ENCODE results near the gene BCDIN3D. TPM values are rescaled to one million over a fixed set of nuclear protein-coding genes. Genes with fewer than 3 reads are reported as not detected.

Gene BCDIN3D
- total RNA-seq, 4 donors from 2014 or later, result 2.2 to 6.2 (median 5.5) TPM

DNA sequence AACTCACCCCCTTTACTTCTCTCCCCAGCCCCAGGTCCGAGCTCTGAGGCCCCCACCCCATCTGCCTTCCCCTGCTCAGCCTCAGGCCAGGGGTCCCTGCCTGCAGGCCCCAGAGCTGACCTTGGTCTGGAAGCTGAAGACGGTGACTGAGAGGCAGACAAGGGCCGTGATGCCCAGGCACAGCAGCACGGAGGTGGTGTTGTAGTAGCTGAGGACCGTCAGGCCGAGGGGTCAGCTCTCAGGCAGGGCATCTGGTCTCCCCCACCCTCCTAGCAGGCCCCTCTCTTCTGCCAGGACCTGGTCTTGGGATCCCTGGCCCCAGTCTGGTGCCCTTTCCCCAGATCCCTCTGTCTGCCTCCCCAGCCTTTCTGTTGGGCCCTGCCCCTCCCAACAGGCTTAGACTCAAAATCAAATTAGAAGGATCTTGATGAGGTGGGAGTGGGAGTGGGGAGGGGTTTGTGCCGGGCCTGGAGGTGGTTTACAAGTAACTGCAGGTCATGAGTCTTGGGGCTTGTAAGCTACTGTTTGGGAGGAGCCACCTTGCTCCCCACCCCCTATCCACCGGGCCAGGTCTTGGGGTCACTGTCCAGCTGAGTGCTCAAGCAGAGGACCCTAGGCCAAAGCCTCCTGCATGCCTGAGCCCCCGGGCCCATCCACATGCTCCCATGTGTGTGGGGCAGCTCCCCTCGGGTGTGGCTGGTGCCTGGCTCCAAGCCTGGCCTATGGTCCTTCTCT lies 46.6 kb upstream of the BCDIN3D start:
- intact Hi-C loops (cut with DNase I), result no loop called here
- H3K4me3 ChIP-seq, result no peak overlapping the region
- TF ChIP-seq, protein P1, sequence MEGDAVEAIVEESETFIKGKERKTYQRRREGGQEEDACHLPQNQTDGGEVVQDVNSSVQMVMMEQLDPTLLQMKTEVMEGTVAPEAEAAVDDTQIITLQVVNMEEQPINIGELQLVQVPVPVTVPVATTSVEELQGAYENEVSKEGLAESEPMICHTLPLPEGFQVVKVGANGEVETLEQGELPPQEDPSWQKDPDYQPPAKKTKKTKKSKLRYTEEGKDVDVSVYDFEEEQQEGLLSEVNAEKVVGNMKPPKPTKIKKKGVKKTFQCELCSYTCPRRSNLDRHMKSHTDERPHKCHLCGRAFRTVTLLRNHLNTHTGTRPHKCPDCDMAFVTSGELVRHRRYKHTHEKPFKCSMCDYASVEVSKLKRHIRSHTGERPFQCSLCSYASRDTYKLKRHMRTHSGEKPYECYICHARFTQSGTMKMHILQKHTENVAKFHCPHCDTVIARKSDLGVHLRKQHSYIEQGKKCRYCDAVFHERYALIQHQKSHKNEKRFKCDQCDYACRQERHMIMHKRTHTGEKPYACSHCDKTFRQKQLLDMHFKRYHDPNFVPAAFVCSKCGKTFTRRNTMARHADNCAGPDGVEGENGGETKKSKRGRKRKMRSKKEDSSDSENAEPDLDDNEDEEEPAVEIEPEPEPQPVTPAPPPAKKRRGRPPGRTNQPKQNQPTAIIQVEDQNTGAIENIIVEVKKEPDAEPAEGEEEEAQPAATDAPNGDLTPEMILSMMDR (IDR thresholded peaks at IDR 0.05), result no peak
- TF ChIP-seq EP300 (IDR thresholded peaks at IDR 0.05) (no peak), POLR2A (IDR thresholded peaks at IDR 0.05; ENCODE audit: low read depth) (no peak), POLR2AphosphoS5 (IDR thresholded peaks at IDR 0.05) (no peak)
- H3K4me1 ChIP-seq, result no peaks in the 10 kb centered on the region
- H3K27me3 ChIP-seq, result peaks cover 0 to 34% (median 0%) of the 10 kb centered on the region in 4 donors
- 85% methylated on average over 9 of the region's 10 CpGs for WGBS
- H3K9me3 ChIP-seq, result no peaks in the 10 kb centered on the region
- H3K27ac ChIP-seq (replicated peaks in 1 of 4), result no peak overlapping the region
- no peaks in the 10 kb centered on the region for H3K36me3 ChIP-seq
- DNase-seq (ENCODE audit: extremely low spot score), result no peak

DNA sequence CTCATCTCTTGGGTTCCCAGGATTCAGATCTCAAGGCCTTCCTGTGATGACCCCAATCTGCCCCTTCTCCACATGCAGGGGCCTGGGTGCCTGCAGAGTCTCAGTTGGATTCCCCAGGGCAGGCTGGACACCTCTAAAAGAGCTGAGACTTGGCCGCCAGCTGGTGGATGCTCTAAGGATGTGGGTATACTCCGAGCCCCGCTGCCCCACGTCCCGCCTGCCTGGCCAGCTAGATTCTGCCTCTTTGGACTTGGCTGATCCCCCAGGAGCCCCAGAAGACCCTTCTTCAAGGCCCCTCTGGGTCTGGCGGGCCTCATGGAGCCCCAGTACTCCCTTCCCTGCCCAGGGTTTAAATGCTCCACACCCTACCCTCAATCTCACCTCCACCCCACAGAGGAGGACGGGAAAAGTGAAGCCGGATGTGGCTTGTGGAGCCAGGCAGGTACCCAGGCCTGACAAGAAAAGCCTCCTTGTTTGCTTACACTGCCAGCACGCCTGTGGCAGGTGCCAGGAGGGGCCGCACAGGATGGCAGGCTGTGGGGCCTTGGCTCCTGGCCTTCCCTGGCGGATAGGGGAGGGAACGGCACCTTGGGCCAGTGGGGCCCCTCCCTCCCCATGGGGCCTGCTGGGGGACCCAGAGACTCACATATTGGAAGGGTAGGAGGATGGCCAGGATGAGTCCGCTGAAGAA lies 45.7 kb upstream of the BCDIN3D start:
- no peak overlapping the region for H3K27ac ChIP-seq (replicated peaks in 1 of 4)
- H3K27me3 ChIP-seq, result peaks cover 0 to 37% (median 0%) of the 10 kb centered on the region in 4 donors
- no peaks in the 10 kb centered on the region for H3K9me3 ChIP-seq
- TF ChIP-seq, protein P1 (IDR thresholded peaks at IDR 0.05), result no peak
- TF ChIP-seq EP300 (IDR thresholded peaks at IDR 0.05) (no peak), POLR2A (IDR thresholded peaks at IDR 0.05; ENCODE audit: low read depth) (no peak), POLR2AphosphoS5 (IDR thresholded peaks at IDR 0.05) (no peak)
- H3K36me3 ChIP-seq, result no peaks in the 10 kb centered on the region
- WGBS, result 100% methylated on average over 8 of the region's 13 CpGs
- no peak overlapping the region for H3K4me3 ChIP-seq
- no peaks in the 10 kb centered on the region for H3K4me1 ChIP-seq
- intact Hi-C loops (cut with DNase I), result no loop called here
- no peak for DNase-seq (ENCODE audit: extremely low spot score)

DNA sequence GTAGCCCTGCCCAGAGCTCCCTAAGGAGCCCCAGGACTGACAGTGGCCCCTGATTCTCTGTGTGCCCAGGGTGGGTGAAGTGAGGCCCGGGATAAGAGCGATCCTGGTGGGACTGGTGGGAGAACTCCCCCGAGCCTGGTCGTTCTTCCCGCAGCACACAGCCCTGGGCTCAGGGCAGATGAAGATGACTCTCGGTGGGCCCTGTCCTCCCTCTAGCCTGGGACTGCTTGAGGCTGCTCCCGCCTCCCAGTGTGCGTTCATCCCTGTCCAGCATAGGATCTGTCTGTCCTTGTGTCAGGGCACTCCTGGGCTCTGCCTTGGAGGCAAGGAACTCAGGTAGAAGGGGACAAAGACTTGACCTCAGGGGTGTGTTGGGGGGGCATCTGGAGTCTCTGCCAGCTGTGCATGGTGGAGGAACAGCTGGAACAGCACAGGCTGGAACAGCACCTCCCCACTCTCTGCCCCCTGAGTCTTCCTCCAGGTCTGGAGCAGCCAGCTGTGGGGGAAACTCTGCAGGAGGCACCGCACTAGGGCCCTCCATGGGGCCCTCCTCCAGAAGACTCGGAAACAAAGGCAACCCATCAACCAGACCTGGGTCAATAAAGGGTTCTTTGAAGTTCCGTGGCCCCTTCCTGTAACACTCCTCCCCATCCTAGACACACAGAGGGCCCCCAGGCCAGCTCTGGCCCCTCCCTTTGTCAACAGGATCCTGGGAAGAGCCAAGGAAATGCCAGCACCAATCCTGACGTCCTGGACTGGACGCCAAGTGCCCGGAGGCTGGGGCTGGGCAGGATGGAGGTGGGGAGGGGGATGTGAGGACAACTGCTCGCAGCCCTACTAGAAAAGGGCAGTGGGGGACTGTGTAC lies 44.9 kb upstream of the BCDIN3D start:
- Histone ChIP-seq H3K4me1 (no peaks in the 10 kb centered on the region), H3K36me3 (no peaks in the 10 kb centered on the region), H3K27ac (replicated peaks in 1 of 4) (no peak overlapping the region), H3K4me3 (no peak overlapping the region), H3K27me3 (peaks cover 0 to 37% (median 0%) of the 10 kb centered on the region in 4 donors), H3K9me3 (no peaks in the 10 kb centered on the region)
- 78% methylated on average over 13 of the region's 15 CpGs for WGBS
- no peak for DNase-seq (ENCODE audit: extremely low spot score)
- intact Hi-C loops (cut with DNase I), result no loop called here
- no peak for TF ChIP-seq POLR2AphosphoS5 (IDR thresholded peaks at IDR 0.05)
- TF ChIP-seq, protein P1 (IDR thresholded peaks at IDR 0.05), result no peak
- TF ChIP-seq EP300 (IDR thresholded peaks at IDR 0.05), result no peak

DNA sequence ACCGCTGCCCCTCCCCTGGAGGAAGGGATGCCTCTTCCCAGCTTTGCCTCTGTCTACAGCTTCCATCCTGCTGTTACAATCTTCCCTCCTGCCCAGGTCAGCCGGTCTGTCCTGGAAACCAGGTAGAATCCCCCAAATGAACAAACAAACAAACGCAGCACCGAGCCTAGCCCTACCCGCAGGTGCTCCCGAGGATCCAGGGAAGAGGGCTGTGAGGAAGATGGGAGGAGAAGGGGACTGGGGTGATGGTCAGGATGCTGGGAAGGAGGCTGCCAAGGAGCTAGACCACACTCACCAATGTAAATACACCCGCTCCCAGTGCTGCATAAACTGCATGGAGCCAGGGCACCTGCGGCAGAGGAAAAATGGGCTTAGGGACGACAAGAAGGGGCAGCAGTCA lies 44.2 kb upstream of the BCDIN3D start:
- Histone ChIP-seq H3K4me1 (no peaks in the 10 kb centered on the region), H3K27ac (replicated peaks in 1 of 4) (no peak overlapping the region), H3K9me3 (no peaks in the 10 kb centered on the region), H3K36me3 (no peaks in the 10 kb centered on the region), H3K27me3 (peaks cover 0 to 37% (median 0%) of the 10 kb centered on the region in 4 donors), H3K4me3 (no peak overlapping the region)
- WGBS, result 81% methylated on average over 9 of the region's 9 CpGs
- intact Hi-C loops (cut with DNase I), result no loop called here
- TF ChIP-seq POLR2AphosphoS5 (IDR thresholded peaks at IDR 0.05) (no peak), POLR2A (IDR thresholded peaks at IDR 0.05; ENCODE audit: low read depth) (no peak), EP300 (IDR thresholded peaks at IDR 0.05) (no peak)
- TF ChIP-seq, protein P1 (IDR thresholded peaks at IDR 0.05), result no peak
- no peak for DNase-seq (ENCODE audit: extremely low spot score)

Data from esophagus muscularis mucosa (tissue), 4 donors.